HG02973 (cell line): ENCODE results near the gene MYL9.

Experiments
- ATAC-seq: cut with Tn5 transposase; IDR thresholded peaks from one replicate; pipeline ENCODE4 v1.9.1; 2021; ENCODE audit warnings: moderate library complexity; ENCODE audit not compliant: unreplicated experiment

MYL9 gene

GRCh38 chr20:36579996-36580545 is 38.8 kb downstream of the MYL9 start:
- no peak for ATAC-seq

- ATAC-seq, result no peak
Observed at GRCh38 chr20:36582322-36582721, 41.0 kb downstream of the MYL9 start.

GRCh38 chr20:36582821-36583220 is 41.5 kb downstream of the MYL9 start:
- no peak for ATAC-seq

- ATAC-seq, result no peak
Observed at GRCh38 chr20:36584018-36584481, 42.7 kb downstream of the MYL9 start.

GRCh38 chr20:36585410-36586125 is 44.2 kb downstream of the MYL9 start:
- no peak for ATAC-seq

- no peak for ATAC-seq
Observed at GRCh38 chr20:36587388-36588070, 46.2 kb downstream of the MYL9 start.

- ATAC-seq, result no peak
Observed at GRCh38 chr20:36591281-36591680, 50.0 kb downstream of the MYL9 start.

GRCh38 chr20:36591854-36592641 is 50.7 kb downstream of the MYL9 start:
- no peak for ATAC-seq

- no peak for ATAC-seq
Observed at GRCh38 chr20:36593347-36593929, 52.1 kb downstream of the MYL9 start.

- no peak for ATAC-seq
Observed at GRCh38 chr20:36599912-36600345, 58.6 kb downstream of the MYL9 start.
